GM21360 (cell line): ENCODE results near the gene PRR20D.
"Not testable (repeated sequence)": the region's sequence is repeated elsewhere in the genome, so short reads cannot be mapped to it uniquely, and the experiment has no call there.

ENCODE experiments used
- ATAC-seq: cut with Tn5 transposase; IDR thresholded peaks from one replicate; pipeline ENCODE4 v1.9.1; 2021; ENCODE audit warnings: mild to moderate bottlenecking, moderate library complexity; ENCODE audit not compliant: unreplicated experiment

PRR20D gene

DNA sequence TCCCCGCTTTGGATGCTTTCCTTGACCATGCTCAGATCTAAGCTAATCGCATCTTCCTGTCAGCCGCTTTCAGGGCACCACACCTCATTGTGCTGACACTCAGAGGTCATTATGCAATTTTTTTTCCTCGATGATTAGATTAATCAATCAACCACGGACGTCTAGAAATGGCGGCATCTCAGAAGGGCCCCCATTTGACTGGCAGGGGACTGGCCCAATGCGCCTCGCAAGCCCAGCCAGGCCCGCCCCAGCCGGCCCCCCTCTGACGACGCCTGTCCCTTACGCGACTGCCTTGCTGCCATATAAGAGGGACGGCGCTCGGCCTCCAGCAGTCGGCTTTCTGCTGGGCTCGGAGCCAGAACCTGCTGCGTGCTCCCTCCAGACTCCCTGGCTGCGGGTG, at the start of gene PRR20D:
TSS of gene PRR20D (plus strand) at position 301 of the 400 bp plus-strand sequence. CDS start 387 bp downstream, outside the sequence.
- ATAC-seq, result not testable (repeated sequence)

DNA sequence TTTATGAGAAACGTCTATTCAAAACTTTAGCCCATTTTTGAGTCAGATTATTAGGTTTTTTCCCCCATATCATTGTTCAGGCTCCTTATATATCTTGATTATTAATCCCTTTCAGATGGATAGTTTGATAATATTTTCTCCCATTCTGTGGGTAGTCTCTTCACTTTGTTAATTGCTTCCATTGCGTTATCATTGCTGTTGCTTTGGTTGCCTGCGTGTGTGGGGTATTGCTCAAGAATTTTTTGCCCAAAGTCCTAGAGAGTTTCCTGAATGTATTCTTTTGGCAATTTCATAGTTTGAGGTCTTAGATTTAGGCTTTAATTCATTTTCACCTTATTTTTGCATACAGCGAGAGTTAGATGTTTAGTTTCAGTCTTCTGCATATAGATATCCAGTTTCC, 45.5 kb upstream of the PRR20D start:
- ATAC-seq, result no peak

DNA sequence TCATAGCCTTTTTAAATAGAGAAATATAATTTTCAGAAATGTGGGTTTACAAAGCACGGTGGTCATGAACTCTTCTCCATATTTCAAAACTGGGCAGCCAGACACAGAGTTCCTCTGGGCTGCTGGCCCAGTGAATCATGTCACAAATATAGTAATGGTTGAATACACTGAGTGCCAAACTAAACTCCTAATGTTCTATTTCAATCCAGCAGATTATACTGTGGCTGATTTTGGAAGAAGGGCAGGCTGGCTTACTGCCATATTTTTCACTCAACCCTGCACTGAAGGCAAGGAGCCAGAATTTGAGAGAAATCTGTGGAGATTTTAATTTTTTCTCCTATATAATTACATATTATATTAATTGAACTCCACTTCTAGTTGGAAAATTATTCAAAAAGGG, 36.8 kb upstream of the PRR20D start:
- no peak for ATAC-seq

DNA sequence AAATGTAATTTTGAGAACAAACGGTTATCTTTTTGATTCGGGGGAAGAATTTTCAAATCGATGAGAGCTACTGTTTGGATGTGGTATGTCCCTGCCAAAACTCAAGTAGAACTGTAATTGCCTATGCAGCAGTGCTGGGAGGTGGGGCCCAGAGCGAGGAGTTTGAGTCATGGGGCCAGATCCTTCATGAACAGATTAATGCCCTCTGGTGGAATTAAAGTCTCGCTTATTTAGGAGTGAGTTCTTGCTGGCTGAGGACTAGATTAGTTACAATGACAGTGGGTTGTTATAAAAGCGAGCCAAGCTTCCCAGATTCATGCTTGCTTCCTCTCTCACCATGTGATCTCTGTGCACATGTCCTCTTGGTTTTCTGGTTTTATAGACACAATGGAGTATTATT, 31.5 kb upstream of the PRR20D start:
- no peak for ATAC-seq

DNA sequence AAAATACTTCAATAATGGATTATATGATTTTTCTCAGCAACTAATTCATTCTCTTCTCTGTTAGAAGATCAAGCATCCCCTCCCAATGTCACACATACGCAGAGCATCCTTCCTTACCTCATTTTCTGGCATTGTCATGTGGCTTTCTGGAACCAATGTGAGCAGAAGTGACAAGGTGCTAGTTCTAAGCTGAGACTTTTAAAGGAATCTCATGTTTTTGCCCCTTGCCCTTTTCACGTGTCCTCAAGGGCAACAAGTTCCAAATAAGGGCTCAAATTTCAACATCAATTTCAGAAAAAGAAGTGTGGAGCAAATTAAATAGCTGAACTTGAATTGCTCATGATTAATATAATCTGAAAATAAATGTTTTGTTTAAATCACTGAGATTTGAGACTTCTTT, 24.3 kb upstream of the PRR20D start:
- no peak for ATAC-seq

DNA sequence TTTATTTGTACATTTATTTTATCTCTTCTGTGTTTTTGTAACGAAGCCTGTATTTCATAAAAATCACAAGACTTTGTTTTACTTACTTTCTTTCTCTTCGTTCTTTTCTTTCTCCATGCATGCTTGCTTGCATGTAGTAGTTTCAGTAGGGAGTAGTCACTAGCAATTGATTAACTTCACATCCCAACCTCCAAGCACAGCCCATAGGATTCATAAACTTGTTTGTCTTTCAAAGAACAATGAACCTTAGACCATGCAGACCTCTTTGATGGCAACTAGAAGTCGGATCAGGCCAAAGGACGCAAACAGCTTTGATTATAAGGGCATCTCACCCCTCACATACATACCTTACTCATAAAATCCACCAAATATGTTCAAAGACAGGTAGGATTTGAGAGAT, 22.8 kb upstream of the PRR20D start:
- no peak for ATAC-seq

DNA sequence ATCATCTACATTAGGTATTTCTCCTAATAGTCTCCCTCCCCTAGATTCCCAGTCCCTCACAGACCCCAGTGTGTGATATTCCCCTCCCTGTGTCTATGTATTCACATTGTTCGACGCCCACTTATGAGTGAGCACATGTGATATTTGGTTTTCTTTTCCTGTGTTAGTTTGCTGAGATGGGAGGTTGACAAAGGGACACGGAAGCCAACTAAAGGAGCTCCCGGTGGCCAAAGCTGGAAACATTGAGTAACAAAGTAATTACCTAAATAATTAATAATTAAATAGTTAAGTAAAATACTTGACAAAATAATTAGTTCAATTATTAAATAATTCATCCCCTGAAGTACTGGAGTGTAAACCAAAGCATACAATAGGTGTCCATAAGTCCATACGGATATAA, 21.4 kb upstream of the PRR20D start:
- no peak for ATAC-seq

DNA sequence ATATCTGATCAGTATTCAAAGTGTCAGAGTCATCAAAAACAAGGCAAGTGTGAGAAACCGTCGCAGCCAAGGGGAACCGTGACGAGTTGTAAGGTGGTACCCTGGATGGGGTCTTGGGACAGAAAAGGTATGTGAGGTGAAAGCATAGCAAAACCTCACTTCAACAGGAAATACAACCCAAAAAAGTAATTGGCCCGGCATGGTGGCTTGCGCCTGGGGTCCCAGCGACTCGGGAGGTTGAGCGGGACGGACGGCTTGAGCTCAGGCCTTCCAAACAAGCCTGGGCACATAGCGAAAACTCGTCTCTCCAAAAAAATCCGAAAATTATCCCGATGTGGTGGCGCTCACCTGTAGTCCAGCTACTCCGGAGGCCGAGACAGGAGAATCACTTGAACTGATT, 20.7 kb upstream of the PRR20D start:
- not testable (repeated sequence) for ATAC-seq

DNA sequence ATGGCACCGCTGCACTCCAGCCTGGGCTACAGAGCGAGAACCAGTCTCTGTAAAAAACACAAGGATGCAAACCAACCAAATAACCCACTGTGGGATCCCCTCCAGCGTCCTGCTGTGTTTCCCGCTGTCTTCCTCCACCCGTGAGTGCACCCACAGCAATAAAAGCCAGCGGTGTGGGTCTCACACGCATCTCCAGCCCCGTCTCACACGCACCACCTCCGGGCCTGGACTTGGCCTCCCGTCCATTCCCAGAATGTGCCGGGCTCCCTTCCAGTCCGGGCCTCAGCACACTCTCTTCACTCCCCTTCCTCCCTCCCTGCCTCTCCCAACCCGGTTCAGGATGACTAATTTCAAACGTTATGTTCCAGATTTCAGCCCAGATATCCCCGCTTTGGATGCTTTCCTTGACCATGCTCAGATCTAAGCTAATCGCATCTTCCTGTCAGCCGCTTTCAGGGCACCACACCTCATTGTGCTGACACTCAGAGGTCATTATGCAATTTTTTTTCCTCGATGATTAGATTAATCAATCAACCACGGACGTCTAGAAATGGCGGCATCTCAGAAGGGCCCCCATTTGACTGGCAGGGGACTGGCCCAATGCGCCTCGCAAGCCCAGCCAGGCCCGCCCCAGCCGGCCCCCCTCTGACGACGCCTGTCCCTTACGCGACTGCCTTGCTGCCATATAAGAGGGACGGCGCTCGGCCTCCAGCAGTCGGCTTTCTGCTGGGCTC, 20.0 kb upstream of the PRR20D start, which contains the start of gene PRR20A:
TSS of gene PRR20A (plus strand) at position 684 of the 734 bp plus-strand sequence. CDS start 387 bp downstream, outside the sequence.
- ATAC-seq, result not testable (repeated sequence)

DNA sequence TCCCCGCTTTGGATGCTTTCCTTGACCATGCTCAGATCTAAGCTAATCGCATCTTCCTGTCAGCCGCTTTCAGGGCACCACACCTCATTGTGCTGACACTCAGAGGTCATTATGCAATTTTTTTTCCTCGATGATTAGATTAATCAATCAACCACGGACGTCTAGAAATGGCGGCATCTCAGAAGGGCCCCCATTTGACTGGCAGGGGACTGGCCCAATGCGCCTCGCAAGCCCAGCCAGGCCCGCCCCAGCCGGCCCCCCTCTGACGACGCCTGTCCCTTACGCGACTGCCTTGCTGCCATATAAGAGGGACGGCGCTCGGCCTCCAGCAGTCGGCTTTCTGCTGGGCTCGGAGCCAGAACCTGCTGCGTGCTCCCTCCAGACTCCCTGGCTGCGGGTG, 13.2 kb upstream of the PRR20D start, which contains the start of gene PRR20B:
TSS of gene PRR20B (plus strand) at position 301 of the 400 bp plus-strand sequence. CDS start 387 bp downstream, outside the sequence.
- not testable (repeated sequence) for ATAC-seq

DNA sequence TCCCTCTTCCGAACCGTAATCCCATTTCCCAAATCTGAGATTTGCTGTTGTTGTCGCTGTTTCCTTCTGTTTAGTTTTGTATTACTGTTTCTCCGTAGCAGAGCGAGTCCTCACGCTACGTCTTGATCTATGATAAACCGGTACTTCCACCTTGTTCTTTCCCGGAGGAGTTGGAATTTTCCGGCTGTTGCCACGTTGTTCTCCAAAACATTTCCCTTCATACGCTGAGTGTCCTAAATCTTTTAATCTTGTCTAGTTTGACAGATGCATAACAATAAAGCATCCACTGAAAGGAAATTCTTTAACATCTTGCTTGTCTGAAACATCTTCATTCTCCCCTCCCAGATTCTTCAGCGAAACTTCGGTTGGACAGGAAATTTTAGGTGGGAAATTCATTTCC, 12.3 kb upstream of the PRR20D start:
- ATAC-seq, result not testable (repeated sequence)

DNA sequence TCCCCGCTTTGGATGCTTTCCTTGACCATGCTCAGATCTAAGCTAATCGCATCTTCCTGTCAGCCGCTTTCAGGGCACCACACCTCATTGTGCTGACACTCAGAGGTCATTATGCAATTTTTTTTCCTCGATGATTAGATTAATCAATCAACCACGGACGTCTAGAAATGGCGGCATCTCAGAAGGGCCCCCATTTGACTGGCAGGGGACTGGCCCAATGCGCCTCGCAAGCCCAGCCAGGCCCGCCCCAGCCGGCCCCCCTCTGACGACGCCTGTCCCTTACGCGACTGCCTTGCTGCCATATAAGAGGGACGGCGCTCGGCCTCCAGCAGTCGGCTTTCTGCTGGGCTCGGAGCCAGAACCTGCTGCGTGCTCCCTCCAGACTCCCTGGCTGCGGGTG, 6.7 kb upstream of the PRR20D start, which contains the start of gene PRR20C:
TSS of gene PRR20C (plus strand) at position 301 of the 400 bp plus-strand sequence. CDS start 387 bp downstream, outside the sequence.
- ATAC-seq, result not testable (repeated sequence)

DNA sequence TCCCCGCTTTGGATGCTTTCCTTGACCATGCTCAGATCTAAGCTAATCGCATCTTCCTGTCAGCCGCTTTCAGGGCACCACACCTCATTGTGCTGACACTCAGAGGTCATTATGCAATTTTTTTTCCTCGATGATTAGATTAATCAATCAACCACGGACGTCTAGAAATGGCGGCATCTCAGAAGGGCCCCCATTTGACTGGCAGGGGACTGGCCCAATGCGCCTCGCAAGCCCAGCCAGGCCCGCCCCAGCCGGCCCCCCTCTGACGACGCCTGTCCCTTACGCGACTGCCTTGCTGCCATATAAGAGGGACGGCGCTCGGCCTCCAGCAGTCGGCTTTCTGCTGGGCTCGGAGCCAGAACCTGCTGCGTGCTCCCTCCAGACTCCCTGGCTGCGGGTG, 6.5 kb downstream of the PRR20D start, which contains the start of gene PRR20E:
TSS of gene PRR20E (plus strand) at position 301 of the 400 bp plus-strand sequence. CDS start 387 bp downstream, outside the sequence.
- ATAC-seq, result not testable (repeated sequence)

DNA sequence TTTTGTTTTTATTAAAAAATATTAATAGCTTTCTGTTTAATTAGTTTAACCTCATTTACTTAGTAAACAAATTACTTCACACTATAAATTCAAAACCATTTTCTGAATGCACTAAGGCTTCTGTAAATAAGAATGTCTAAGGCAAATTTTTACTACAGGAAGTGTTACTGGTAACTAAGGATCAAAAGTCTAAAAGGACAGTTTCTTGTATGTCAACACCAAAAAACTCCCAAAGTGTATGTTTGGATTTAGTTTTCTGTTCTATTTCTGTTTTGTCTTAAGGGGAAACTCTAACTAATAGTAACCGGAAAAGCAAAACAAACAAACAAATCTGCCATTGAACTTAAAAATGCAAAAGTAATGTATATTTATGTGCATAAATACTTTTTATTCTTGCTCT, 31.2 kb downstream of the PRR20D start:
- ATAC-seq, result no peak

DNA sequence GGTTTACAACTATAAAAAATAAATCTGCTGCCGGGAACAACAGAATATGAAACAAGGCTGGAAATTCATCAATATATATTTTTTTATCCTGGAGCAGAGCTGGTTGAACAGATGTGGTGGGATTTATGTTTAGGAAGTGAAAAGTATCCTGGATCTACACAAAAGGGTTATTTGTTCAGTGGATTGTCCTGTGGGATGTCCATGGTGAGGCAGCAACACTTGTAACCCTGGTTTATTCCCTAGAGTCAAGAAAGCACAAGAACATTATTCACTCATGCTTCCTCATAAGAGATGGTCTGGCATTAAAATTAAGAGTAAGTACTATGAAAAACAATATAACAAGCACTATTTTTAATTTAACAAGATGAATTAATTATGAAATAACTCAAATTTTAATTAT, 52.6 kb downstream of the PRR20D start:
- no peak for ATAC-seq
